Gastrocnemius medialis (tissue), 4 donors: ENCODE measurements around the gene TPK1. TPM values are rescaled to one million over a fixed set of nuclear protein-coding genes. Genes with fewer than 3 reads are reported as not detected.

ENCODE experiments used
- ATAC-seq, 2 donors: fragments of 150-250 bp; one replicate each; pipeline ENCODE4 v1.9.1; 2016
- DNase-seq, 2 donors: peaks; one replicate each; pipeline ENCODE4 v3.0.0-alpha.2; 2019
- H3K27ac ChIP-seq, 4 donors: fragments of 200-600 bp; sonication (generic); 1 replicate in 1 of 4; 2 replicates in 3 of 4; pipeline ENCODE4 v1.5.1; 2016 to 2018; ENCODE audit warnings: mild to moderate bottlenecking in 2 of 4, moderate library complexity in 1 of 4
- H3K27me3 ChIP-seq, 3 donors: fragments of 200-600 bp; sonication (generic) in 2 of 3; 1 replicate in 1 of 3; 2 replicates in 2 of 3; pipeline versions ENCODE4 v1.5.1 to v1.6.0; 2016 to 2019; ENCODE audit warnings: mild to moderate bottlenecking in 1 of 3, moderate library complexity in 1 of 3
- H3K36me3 ChIP-seq, 2 donors: fragments of 200-600 bp; sonication (generic) in 1 of 2; one replicate each; pipeline ENCODE4 v1.5.1; 2017 to 2018
- H3K4me1 ChIP-seq, 2 donors: fragments of 200-600 bp; sonication (generic) in 1 of 2; one replicate each; pipeline ENCODE4 v1.5.1; 2016 to 2017; ENCODE audit warnings: mild to moderate bottlenecking in 2 of 2
- H3K4me3 ChIP-seq, 4 donors: fragments of 200-600 bp; sonication (generic) in 3 of 4; 1 replicate in 1 of 4; 2 replicates in 3 of 4; pipeline ENCODE4 v1.5.1; 2016 to 2019; ENCODE audit warnings: mild to moderate bottlenecking in 2 of 4
- H3K9me3 ChIP-seq, 3 donors: fragments of 200-600 bp; sonication (generic) in 2 of 3; 1 replicate in 1 of 3; 2 replicates in 2 of 3; pipeline ENCODE4 v1.5.1; 2016 to 2019
- CTCF ChIP-seq, 5 experiments: fragments of 450-650 bp in 3 of 5; fragments of 200-600 bp in 2 of 5; sonication (generic) in 2 of 5; IDR thresholded peaks in 4 of 5; conservative IDR thresholded peaks in 1 of 5; 1 replicate in 4 of 5; 2 replicates in 1 of 5; pipeline ENCODE4 v1.5.1; 2016 to 2019; ENCODE audit warnings: antibody characterized with exemption in 5 of 5, mild to moderate bottlenecking in 3 of 5, moderate library complexity in 3 of 5
- POLR2A ChIP-seq, 2 donors: fragments of 450-650 bp; IDR thresholded peaks; one replicate each; pipeline ENCODE4 v1.6.1; 2017; ENCODE audit warnings: antibody characterized with exemption in 2 of 2, mild to moderate bottlenecking in 2 of 2, moderate library complexity in 2 of 2
- in situ Hi-C, 4 donors: fragments of 200-750 bp; cut with MboI; loops; one replicate each; pipeline versions ENCODE4 v1.15.0 to v1.8.0; 2017; ENCODE audit warnings: low sequenced_read_pairs in 4 of 4
- intact Hi-C: fragments of 100-400 bp; cut with DNase I; formaldehyde crosslinking; loops from one replicate; pipeline ENCODE4 v1.15.1; 2023; ENCODE audit warnings: low total_unique reads
- total RNA-seq, 4 donors: library from RNA; depleted of rRNA; stranded (reverse); fragments of >200 nt; gene quantifications; one replicate each; pipeline versions ENCODE4 v1.1.0 to v1.2.3, GENCODE V29; 2016

Gene TPK1
- total RNA-seq, 4 donors from 2014 or later, result 2.0 to 6.9 (median 2.7) TPM

GRCh38 chr7:144653449-144653848, 182.4 kb downstream of the TPK1 start:
- Histone ChIP-seq H3K9me3 (no peaks in the 10 kb centered on the region), H3K27ac (no peak overlapping the region), H3K4me3 (no peak overlapping the region), H3K27me3 (no peaks in the 10 kb centered on the region), H3K4me1 (no peaks in the 10 kb centered on the region), H3K36me3 (no peaks in the 10 kb centered on the region)
- ATAC-seq (no peak), DNase-seq (no peak)
- in situ Hi-C loops (no loop called here), intact Hi-C loops (no loop called here)
- TF ChIP-seq CTCF (IDR thresholded peaks at IDR 0.05 in 4 of 5, conservative IDR thresholded peaks at IDR 0.05 in 1 of 5) (no peak), POLR2A (IDR thresholded peaks at IDR 0.05) (no peak)

- Histone ChIP-seq H3K36me3 (no peaks in the 10 kb centered on the region), H3K27me3 (no peaks in the 10 kb centered on the region), H3K9me3 (no peaks in the 10 kb centered on the region), H3K4me1 (no peaks in the 10 kb centered on the region), H3K27ac (no peak overlapping the region), H3K4me3 (no peak overlapping the region)
- TF ChIP-seq CTCF (IDR thresholded peaks at IDR 0.05 in 4 of 5, conservative IDR thresholded peaks at IDR 0.05 in 1 of 5) (no peak), POLR2A (IDR thresholded peaks at IDR 0.05) (no peak)
- ATAC-seq (no peak), DNase-seq (no peak)
- in situ Hi-C loops, result no loop called here
- intact Hi-C loops, result no loop called here
Measured at GRCh38 chr7:144650439-144650838, 185.4 kb downstream of the TPK1 start.

GRCh38 chr7:144649120-144649519, 186.7 kb downstream of the TPK1 start:
- Histone ChIP-seq H3K9me3 (no peaks in the 10 kb centered on the region), H3K36me3 (no peaks in the 10 kb centered on the region), H3K27me3 (no peaks in the 10 kb centered on the region), H3K4me1 (no peaks in the 10 kb centered on the region), H3K27ac (no peak overlapping the region), H3K4me3 (no peak overlapping the region)
- TF ChIP-seq POLR2A (IDR thresholded peaks at IDR 0.05) (no peak), CTCF (IDR thresholded peaks at IDR 0.05 in 4 of 5, conservative IDR thresholded peaks at IDR 0.05 in 1 of 5) (no peak)
- DNase-seq (no peak), ATAC-seq (no peak)
- in situ Hi-C loops, result no loop called here
- intact Hi-C loops, result no loop called here

- H3K27ac ChIP-seq, result no peak overlapping the region
- in situ Hi-C loops, result no loop called here
- no peaks in the 10 kb centered on the region for H3K36me3 ChIP-seq
- H3K4me1 ChIP-seq, result no peaks in the 10 kb centered on the region
- H3K9me3 ChIP-seq, result no peaks in the 10 kb centered on the region
- no peak for ATAC-seq
- TF ChIP-seq CTCF (IDR thresholded peaks at IDR 0.05 in 4 of 5, conservative IDR thresholded peaks at IDR 0.05 in 1 of 5), result no peak
- no peak for TF ChIP-seq POLR2A (IDR thresholded peaks at IDR 0.05)
- intact Hi-C loops, result no loop called here
- H3K4me3 ChIP-seq, result no peak overlapping the region
- DNase-seq, result no peak
- H3K27me3 ChIP-seq, result no peaks in the 10 kb centered on the region
Measured at GRCh38 chr7:144641389-144642044, 194.3 kb downstream of the TPK1 start.

GRCh38 chr7:144632724-144633123, 203.1 kb downstream of the TPK1 start:
- no peaks in the 10 kb centered on the region for H3K36me3 ChIP-seq
- DNase-seq (no peak), ATAC-seq (no peak)
- no peaks in the 10 kb centered on the region for H3K27me3 ChIP-seq
- intact Hi-C loops (no loop called here), in situ Hi-C loops (no loop called here)
- no peaks in the 10 kb centered on the region for H3K9me3 ChIP-seq
- no peak for TF ChIP-seq POLR2A (IDR thresholded peaks at IDR 0.05)
- TF ChIP-seq CTCF (IDR thresholded peaks at IDR 0.05 in 4 of 5, conservative IDR thresholded peaks at IDR 0.05 in 1 of 5), result no peak
- H3K4me1 ChIP-seq, result no peaks in the 10 kb centered on the region
- no peak overlapping the region for H3K4me3 ChIP-seq
- no peak overlapping the region for H3K27ac ChIP-seq
